Activated CD4-positive, alpha-beta T cell treated with anti-CD3 and anti-CD28 coated beads for 4 hours (primary cell): ENCODE results near the gene USPL1.
A peak's percentile ranks its signal among the peaks of the same experiment; 100 is the strongest.

Experiments
- DNase-seq, 2 donors: peaks; one replicate each; pipeline ENCODE4 v3.0.0-alpha.2; 2020

The USPL1 gene

GRCh38 chr13:30664689-30665275 lies 47.1 kb downstream of the USPL1 start:
- no peak for DNase-seq

- DNase-seq = no peak
These were observed 47.9 kb downstream of the USPL1 start for GRCh38 chr13:30665638-30666037.

GRCh38 chr13:30666113-30666512 lies 48.4 kb downstream of the USPL1 start:
- no peak for DNase-seq

GRCh38 chr13:30667014-30667413 lies 49.3 kb downstream of the USPL1 start:
- DNase-seq = no peak

GRCh38 chr13:30668312-30668711 lies 50.6 kb downstream of the USPL1 start:
- no peak for DNase-seq

GRCh38 chr13:30671271-30671815 lies 53.6 kb downstream of the USPL1 start:
- DNase-seq = no peak

GRCh38 chr13:30673669-30674521 lies 56.2 kb downstream of the USPL1 start:
- DNase-seq = peak; percentile 87 to 88

- DNase-seq = no peak
These were observed 58.0 kb downstream of the USPL1 start for GRCh38 chr13:30675717-30676116.

GRCh38 chr13:30676672-30677071 lies 59.0 kb downstream of the USPL1 start:
- DNase-seq = no peak

- DNase-seq = peak; percentile 21 to 27
These were observed 62.0 kb downstream of the USPL1 start for GRCh38 chr13:30679483-30680330.

GRCh38 chr13:30681843-30682242 lies 64.1 kb downstream of the USPL1 start:
- DNase-seq = no peak

GRCh38 chr13:30685320-30685859 lies 67.7 kb downstream of the USPL1 start:
- no peak for DNase-seq

GRCh38 chr13:30685987-30686386 lies 68.3 kb downstream of the USPL1 start:
- DNase-seq = no peak

GRCh38 chr13:30687601-30688000 lies 69.9 kb downstream of the USPL1 start:
- no peak for DNase-seq

GRCh38 chr13:30689752-30690151 lies 72.0 kb downstream of the USPL1 start:
- no peak for DNase-seq

GRCh38 chr13:30690282-30691188 lies 72.8 kb downstream of the USPL1 start:
- no peak for DNase-seq

- DNase-seq = no peak
These were observed 74.4 kb downstream of the USPL1 start for GRCh38 chr13:30692113-30692512.

GRCh38 chr13:30696278-30697176 lies 78.8 kb downstream of the USPL1 start:
- DNase-seq = no peak

GRCh38 chr13:30697177-30697953 lies 79.6 kb downstream of the USPL1 start:
- DNase-seq = no peak

GRCh38 chr13:30697996-30698401 lies 80.3 kb downstream of the USPL1 start:
- no peak for DNase-seq
